AG09309 (cell line): ENCODE data around the gene LRMDA.

ENCODE experiments used
- DNase-seq: peaks from one replicate; pipeline ENCODE4 v3.0.0-alpha.2; 2010; ENCODE audit warnings: low read depth
- H3K4me3 ChIP-seq: 2 replicates; pipeline ENCODE4 v1.5.1; 2011; ENCODE audit warnings: mild to moderate bottlenecking, low read depth, low read length, moderate library complexity; ENCODE audit not compliant: control insufficient read depth
- TF ChIP-seq, protein P1 (sequence below): IDR thresholded peaks from 2 replicates; pipeline ENCODE4 v1.5.1; 2011; ENCODE audit warnings: mild to moderate bottlenecking, low read depth, low read length, inconsistent platforms; ENCODE audit not compliant: insufficient read depth, control insufficient read depth; ENCODE audit errors: missing control alignments

The LRMDA gene

DNA sequence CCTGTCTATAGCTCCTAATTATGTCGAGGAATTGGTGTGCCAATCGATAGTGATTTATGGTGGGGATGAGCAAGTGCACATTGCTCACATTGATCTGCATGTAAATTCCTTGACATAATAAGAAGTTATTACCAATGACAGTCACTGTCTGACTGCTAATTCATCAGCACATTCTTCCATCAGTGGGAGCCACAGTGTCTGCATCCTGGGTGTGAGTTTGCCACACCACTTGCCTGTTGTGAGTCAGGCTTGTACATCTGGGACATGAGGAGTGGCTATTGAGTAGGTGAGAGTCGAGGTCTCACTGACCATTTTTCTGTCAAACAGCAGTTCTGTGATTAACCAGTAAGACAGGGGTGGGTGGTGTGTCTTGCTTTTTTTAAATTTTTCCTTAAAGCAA, 263.4 kb downstream of the LRMDA start:
- TF ChIP-seq, protein P1, sequence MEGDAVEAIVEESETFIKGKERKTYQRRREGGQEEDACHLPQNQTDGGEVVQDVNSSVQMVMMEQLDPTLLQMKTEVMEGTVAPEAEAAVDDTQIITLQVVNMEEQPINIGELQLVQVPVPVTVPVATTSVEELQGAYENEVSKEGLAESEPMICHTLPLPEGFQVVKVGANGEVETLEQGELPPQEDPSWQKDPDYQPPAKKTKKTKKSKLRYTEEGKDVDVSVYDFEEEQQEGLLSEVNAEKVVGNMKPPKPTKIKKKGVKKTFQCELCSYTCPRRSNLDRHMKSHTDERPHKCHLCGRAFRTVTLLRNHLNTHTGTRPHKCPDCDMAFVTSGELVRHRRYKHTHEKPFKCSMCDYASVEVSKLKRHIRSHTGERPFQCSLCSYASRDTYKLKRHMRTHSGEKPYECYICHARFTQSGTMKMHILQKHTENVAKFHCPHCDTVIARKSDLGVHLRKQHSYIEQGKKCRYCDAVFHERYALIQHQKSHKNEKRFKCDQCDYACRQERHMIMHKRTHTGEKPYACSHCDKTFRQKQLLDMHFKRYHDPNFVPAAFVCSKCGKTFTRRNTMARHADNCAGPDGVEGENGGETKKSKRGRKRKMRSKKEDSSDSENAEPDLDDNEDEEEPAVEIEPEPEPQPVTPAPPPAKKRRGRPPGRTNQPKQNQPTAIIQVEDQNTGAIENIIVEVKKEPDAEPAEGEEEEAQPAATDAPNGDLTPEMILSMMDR, result no peak
- H3K4me3 ChIP-seq, result no peak overlapping the region
- DNase-seq, result no peak

DNA sequence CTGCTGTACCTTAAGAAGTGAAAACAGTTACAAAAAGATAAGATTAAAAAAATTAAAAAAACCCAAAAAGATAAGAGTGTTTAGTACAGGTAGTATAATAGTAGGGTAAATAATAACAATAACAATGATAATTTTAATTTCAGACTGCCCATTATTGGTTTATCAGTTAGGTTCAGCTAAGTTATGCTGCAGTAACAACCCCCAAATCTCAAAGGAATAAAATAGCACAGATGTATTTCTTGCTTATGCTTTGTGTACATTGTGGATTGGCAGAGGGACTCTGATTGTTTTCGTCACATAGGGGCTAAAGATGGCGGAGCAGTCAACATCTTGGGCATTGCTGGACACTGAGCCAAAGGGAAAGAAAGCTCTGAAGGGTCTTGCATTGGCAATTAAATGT, 264.6 kb downstream of the LRMDA start:
- no peak overlapping the region for H3K4me3 ChIP-seq
- TF ChIP-seq, protein P1, result no peak
- no peak for DNase-seq

DNA sequence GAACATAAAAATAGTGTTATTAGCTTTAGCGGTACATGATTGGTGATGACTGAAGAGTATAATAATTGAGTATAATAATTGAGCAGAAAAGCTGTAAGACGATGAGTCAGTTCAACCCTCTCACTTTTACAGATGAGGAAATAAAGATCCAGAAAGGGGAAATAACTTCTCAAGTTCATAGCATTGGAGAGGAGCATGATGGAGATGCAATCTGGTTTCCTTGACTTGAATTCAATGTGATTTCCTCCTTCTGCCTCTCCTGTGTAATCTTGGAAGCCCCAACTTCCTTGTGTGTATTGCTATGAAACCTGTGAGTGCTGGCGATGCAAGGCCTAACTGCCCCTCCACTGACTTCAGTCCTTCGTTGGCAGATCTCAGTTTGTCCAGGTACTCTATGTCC, 265.1 kb downstream of the LRMDA start:
- H3K4me3 ChIP-seq, result no peak overlapping the region
- DNase-seq, result no peak
- TF ChIP-seq, protein P1, result no peak

DNA sequence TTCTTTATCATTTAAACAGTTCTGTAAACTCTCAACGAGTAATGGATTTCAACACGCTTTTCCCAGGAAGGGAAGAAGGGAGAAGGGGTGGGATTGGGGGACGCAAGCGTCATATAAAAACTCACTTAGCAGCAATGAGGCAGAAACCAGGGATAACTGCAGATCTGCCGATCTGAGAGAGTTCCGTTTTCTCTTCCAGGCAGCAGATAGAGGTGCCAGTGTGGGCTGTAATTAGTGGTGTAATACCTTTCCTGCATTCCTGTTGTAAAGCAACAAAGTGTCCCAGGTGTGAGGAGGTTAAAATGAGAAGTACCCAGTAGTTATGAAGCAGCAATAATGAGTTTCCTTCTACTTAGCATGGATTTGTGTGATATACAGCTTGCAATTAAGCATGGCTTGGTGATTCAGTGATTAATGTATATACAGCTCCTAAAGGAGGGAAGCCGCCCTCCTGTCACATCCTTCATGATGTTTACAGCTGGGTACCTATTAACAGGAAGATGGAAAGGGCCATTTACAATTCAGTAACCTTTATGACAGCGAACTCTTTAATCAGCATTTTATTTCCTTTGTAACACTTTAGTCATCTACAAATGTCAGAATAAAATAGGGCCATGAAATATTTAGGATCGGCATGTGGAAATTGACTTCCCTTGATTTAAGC, 271.9 kb downstream of the LRMDA start:
- TF ChIP-seq, protein P1, result no peak
- no peak overlapping the region for H3K4me3 ChIP-seq
- DNase-seq, result no peak

DNA sequence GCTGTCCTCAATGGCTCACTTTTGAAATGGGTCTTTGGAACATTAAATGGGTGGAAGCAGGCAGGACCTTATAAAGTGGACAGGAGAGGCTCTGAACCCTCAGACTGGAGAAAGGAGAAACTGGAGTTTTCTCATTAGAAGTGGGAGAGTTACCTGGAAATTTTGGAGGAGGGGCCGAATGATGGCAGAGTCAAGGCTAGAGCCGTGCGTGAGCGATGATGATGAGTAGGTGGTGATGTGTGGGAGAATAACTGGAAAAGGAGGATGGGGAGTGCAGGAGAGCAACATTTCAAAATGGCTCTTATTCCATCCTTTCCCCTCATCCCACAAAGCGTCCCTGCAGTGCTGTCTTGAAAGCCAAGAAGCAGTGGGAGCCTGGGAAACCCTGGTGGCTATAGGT, 274.0 kb downstream of the LRMDA start:
- TF ChIP-seq, protein P1, result no peak
- no peak overlapping the region for H3K4me3 ChIP-seq
- DNase-seq, result no peak

DNA sequence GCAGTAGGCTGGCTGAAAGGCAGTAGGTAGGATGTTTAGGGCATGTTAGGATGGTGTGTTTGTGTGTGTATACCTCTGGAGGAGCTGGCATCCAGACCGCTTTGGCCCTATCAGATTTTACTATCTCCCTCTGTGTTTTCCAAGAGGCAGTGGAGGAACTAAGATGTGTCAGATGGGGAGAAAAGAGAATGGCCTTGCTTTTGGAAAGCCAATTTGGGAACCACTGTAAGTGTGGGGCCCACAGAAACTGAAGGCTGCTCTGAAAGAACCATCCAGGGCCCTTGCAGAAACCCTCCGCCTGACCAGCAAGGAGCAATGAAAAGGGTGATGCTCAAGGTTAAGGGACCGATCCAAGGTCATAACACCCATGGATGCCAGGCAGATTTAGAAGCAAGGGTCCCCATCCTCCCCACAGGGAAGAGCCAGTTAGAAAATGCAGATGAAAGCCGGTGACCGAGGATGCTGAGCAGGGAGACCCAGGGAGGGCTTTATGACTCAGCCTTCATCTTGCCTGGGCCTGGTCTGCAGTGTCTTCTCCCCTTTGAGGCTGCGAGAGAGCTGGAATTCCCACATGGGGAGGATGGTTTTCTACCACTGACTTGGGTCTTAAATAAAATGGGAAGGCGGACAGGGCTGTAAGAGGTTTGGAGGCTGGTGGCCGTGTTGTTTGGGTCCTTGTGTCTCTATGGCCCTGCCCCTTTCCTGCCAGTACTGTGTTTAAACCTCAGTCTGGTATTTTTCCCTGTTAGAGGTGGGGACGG, 275.8 kb downstream of the LRMDA start:
- no peak for DNase-seq
- no peak overlapping the region for H3K4me3 ChIP-seq
- TF ChIP-seq, protein P1, result no peak
